ENCODE measurements around the gene CDS2. TPM values are rescaled to one million over a fixed set of nuclear protein-coding genes. Genes with fewer than 3 reads are reported as not detected.

Gene CDS2
- total RNA-seq, 2 experiments from 2014 or later = 56.2 to 58.3 TPM

- no peak for ATAC-seq
- DNase-seq = no peak
- H3K27me3 Mint-ChIP-seq (ENCODE audit: low read depth) = no peaks in the 10 kb centered on the region
- no peaks in the 10 kb centered on the region for H3K4me1 Mint-ChIP-seq (ENCODE audit: low read depth)
- ChIA-PET CTCF (interaction anchor here (1.1 to 3.8 kb wide), 3 partner anchors 11 to 25 kb away, joined by 3 to 19 read pairs (median 4); no protein-coding TSS in a partner anchor), POLR2A (no interaction called here)
- H3K9me3 Mint-ChIP-seq (ENCODE audit: insufficient read depth) = no peaks in the 10 kb centered on the region
- H3K27ac Mint-ChIP-seq = no peak overlapping the region
- no peak overlapping the region for H3K4me3 Mint-ChIP-seq
- no peaks in the 10 kb centered on the region for H3K36me3 Mint-ChIP-seq (ENCODE audit: low read depth)
Observed at GRCh38 chr20:5217616-5218015, 90.8 kb downstream of the CDS2 start.

GRCh38 chr20:5220321-5221060, 93.7 kb downstream of the CDS2 start:
- no peaks in the 10 kb centered on the region for H3K36me3 Mint-ChIP-seq (ENCODE audit: low read depth)
- ChIA-PET CTCF (interaction anchor here (1.1 to 3.9 kb wide), 6 partner anchors 9 to 105 kb away, joined by 3 to 45 read pairs (median 4); partner anchors contain the start of gene CDS2), POLR2A (no interaction called here)
- no peaks in the 10 kb centered on the region for H3K9me3 Mint-ChIP-seq (ENCODE audit: insufficient read depth)
- no peak overlapping the region for H3K4me3 Mint-ChIP-seq
- no peak overlapping the region for H3K27ac Mint-ChIP-seq
- H3K27me3 Mint-ChIP-seq (ENCODE audit: low read depth) = no peaks in the 10 kb centered on the region
- DNase-seq (no peak), ATAC-seq (no peak)
- no peaks in the 10 kb centered on the region for H3K4me1 Mint-ChIP-seq (ENCODE audit: low read depth)

- Mint-ChIP-seq H3K27me3 (ENCODE audit: low read depth) (no peaks in the 10 kb centered on the region), H3K36me3 (ENCODE audit: low read depth) (no peaks in the 10 kb centered on the region), H3K4me3 (no peak overlapping the region), H3K27ac (no peak overlapping the region), H3K9me3 (ENCODE audit: insufficient read depth) (no peaks in the 10 kb centered on the region), H3K4me1 (ENCODE audit: low read depth) (no peaks in the 10 kb centered on the region)
- ChIA-PET CTCF (interaction anchor here (0.7 to 3.9 kb wide), 6 partner anchors 10 to 105 kb away, joined by 3 to 45 read pairs (median 4); partner anchors contain the start of gene CDS2), POLR2A (no interaction called here)
- DNase-seq = no peak
- no peak for ATAC-seq
Observed at GRCh38 chr20:5221061-5221430, 94.2 kb downstream of the CDS2 start.

- peak; percentile 77 for ATAC-seq
- no peaks in the 10 kb centered on the region for H3K27me3 Mint-ChIP-seq (ENCODE audit: low read depth)
- H3K4me1 Mint-ChIP-seq (ENCODE audit: low read depth) = no peaks in the 10 kb centered on the region
- no peaks in the 10 kb centered on the region for H3K36me3 Mint-ChIP-seq (ENCODE audit: low read depth)
- DNase-seq = peak; percentile 75
- no peak overlapping the region for H3K27ac Mint-ChIP-seq
- ChIA-PET POLR2A (interaction anchor here (1.3 kb wide), 1 partner anchor 96 kb away, joined by 5 read pairs; the partner anchor contains the start of gene CDS2), CTCF (interaction anchor here (0.8 to 4.2 kb wide), 19 partner anchors 8 to 337 kb away, joined by 3 to 47 read pairs (median 4); partner anchors contain the start of gene CDS2)
- H3K4me3 Mint-ChIP-seq = no peak overlapping the region
- no peaks in the 10 kb centered on the region for H3K9me3 Mint-ChIP-seq (ENCODE audit: insufficient read depth)
Observed at GRCh38 chr20:5222919-5223634, 96.3 kb downstream of the CDS2 start.

GRCh38 chr20:5230544-5230943, 103.7 kb downstream of the CDS2 start:
- ATAC-seq = no peak
- Mint-ChIP-seq H3K4me1 (ENCODE audit: low read depth) (no peaks in the 10 kb centered on the region), H3K9me3 (ENCODE audit: insufficient read depth) (no peaks in the 10 kb centered on the region), H3K27me3 (ENCODE audit: low read depth) (peaks cover 14% of the 10 kb centered on the region), H3K36me3 (ENCODE audit: low read depth) (no peaks in the 10 kb centered on the region), H3K27ac (no peak overlapping the region), H3K4me3 (no peak overlapping the region)
- DNase-seq = no peak
- ChIA-PET POLR2A (no interaction called here), CTCF (no interaction called here)

- H3K27me3 Mint-ChIP-seq (ENCODE audit: low read depth) = peaks cover 44% of the 10 kb centered on the region
- H3K27ac Mint-ChIP-seq = no peak overlapping the region
- H3K9me3 Mint-ChIP-seq (ENCODE audit: insufficient read depth) = no peaks in the 10 kb centered on the region
- POLR2A ChIA-PET = no interaction called here
- H3K4me3 Mint-ChIP-seq = no peak overlapping the region
- CTCF ChIA-PET = no interaction called here
- ATAC-seq (no peak), DNase-seq (no peak)
- H3K4me1 Mint-ChIP-seq (ENCODE audit: low read depth) = no peaks in the 10 kb centered on the region
- no peaks in the 10 kb centered on the region for H3K36me3 Mint-ChIP-seq (ENCODE audit: low read depth)
Observed at GRCh38 chr20:5234158-5234557, 107.3 kb downstream of the CDS2 start.

GRCh38 chr20:5234978-5235377, 108.2 kb downstream of the CDS2 start:
- ChIA-PET CTCF (no interaction called here), POLR2A (no interaction called here)
- Mint-ChIP-seq H3K4me1 (ENCODE audit: low read depth) (no peaks in the 10 kb centered on the region), H3K4me3 (no peak overlapping the region), H3K27ac (no peak overlapping the region), H3K36me3 (ENCODE audit: low read depth) (no peaks in the 10 kb centered on the region), H3K27me3 (ENCODE audit: low read depth) (peaks cover 50% of the 10 kb centered on the region), H3K9me3 (ENCODE audit: insufficient read depth) (no peaks in the 10 kb centered on the region)
- ATAC-seq (no peak), DNase-seq (no peak)

Other genes with a start within 250 kb of the CDS2 start
- 10 to 100 TPM; 14.7 to 16.7 TPM for gene SLC23A2, start 125.5 kb upstream of the CDS2 start, total RNA-seq
- 10 to 100 TPM; 76.7 to 77.9 TPM for gene TMEM230, start 13.9 kb upstream of the CDS2 start, total RNA-seq
- 100 to 1,000 TPM; 607 to 613 TPM for gene PCNA, start 7.0 kb upstream of the CDS2 start, total RNA-seq
- not detected for gene PROKR2, start 189.9 kb downstream of the CDS2 start, total RNA-seq

Data from activated CD8-positive, alpha-beta T cell treated with anti-CD3 and anti-CD28 coated beads, Interleukin-2, amount 10 ng/mL, durations not matched to agents 7 days and 5 days (primary cell).